Measurements from ENCODE around the gene GART.
A peak's percentile ranks its signal among the peaks of the same experiment; 100 is the strongest.
"Not testable (repeated sequence)": the region's sequence is repeated elsewhere in the genome, so short reads cannot be mapped to it uniquely, and the experiment has no call there.

GART gene

DNA sequence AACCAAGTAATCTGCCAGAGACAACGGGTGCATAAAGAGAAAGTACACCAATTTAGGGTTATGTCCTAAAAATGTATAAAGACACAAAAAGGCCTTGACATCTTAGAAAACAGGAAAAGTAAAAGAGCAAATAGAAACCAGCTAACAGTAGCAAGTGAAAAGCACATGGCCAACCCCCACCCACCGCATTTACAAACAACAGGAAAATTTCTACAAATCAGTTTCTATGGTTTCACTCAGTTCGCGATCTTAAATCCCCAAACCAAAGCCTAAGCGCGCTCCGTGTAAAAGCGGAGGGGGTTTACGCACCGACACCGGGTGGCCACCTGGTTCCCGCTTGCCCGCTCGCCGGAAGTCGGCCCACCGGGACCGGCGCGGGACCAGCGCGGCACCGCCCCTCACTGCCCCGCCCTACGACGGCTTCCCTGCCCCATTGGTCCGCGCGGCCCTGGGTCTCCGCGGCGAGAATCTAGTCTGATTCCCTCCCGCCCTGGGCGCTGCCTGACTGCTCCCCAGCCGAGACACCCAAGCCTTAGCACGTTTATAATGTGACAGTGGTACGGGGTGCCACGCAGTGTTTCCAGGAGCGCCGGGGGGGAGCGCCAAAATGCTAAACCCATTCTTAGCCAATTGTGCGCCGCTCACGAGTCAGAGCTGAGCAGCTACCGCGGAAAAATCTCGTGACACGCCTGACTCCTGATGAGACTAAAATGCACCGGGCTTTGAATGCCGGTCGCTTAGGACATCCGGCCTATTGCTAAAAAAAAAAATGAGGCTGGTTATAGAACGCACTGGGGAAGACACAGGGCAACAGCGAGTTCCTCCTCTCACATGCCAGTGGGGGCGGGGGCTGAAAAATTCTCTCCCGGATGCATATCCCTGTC lies at the start of gene GART:
Gene GART (minus strand): TSS at position 362 of the 884 bp plus-strand sequence. CDS start 2,802 bp downstream, outside the sequence.
- peak; percentile 83 for DNase-seq

DNA sequence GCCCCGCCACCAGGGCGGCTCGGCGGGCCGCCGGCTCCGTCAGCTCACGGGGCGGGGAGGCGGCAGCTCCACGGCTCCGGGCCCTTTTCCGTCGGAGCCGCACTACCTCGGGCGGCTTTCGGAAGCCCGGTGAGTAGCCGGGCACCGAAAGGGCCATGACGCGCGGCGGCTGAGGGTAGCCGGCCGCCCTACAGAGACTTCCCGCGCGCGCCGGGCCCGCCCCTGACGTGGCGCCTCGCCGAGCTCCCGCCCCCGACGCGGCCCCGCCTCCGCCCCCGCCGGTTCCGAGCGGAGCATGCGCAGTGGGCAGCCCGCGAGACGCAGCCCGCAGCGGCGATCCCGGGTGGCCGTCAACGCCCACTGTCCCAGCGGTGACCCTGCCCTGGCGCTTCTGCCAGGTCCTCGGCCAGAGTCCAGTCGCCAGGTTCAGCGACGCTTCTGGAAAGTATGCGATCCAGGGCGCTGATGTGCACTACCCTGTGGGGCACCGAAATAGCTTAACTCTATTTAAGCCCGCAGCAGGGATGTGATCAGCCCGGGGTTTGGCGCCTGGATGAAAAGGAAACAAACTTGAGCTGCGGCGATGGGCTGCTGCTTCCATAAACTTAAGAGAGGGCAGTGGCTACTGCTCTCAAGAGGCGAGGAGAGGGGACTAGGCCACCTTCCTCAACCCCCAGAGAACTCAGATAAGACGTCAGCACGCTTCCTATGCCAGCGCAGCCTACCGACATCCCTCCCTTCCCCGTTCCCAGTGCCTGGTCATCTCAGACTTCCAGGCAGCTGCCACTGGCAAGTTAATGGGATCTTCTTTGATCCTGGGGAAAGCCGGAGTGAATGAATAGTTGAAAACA lies 46.8 kb upstream of the GART start, which contains the start of gene DONSON:
Gene DONSON (minus strand): TSS at position 200 of the 851 bp plus-strand sequence. CDS start 43 bp downstream, at position 157.
- peak; percentile 69 for DNase-seq

DNA sequence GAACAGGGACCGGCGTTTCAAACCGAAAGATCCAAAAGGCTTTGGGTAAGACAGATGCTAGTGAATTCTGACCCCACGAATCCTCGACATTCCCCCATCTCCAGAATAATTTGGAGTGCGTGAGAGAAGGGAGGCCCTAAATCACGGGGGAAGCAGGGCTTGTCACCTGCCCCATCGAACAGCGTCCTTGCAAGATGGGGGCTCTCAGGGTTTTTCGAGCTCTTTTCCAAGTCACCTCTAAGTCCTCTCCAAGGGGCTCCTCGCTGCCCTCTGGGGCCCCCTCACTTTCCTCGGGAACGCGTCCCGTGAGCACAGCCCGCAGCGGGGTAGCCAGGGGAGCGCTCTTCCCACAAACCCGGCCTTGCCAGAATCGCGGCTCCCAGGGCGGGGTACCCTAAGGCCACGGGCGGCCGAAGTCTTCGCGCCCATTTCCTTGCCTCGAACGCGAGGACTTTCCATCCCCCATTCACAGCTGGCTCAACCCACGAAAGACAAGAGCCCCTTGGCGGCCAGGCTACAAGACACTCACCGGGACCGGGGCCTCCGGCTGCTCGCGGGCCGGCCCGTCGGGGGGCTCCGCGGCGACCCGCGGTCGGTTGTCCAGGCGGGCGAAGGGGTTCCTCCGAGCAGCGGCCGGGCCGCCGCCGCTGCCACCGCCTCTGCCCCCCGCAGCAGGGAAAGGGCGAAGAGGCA lies 46.0 kb upstream of the GART start:
- no peak for DNase-seq

DNA sequence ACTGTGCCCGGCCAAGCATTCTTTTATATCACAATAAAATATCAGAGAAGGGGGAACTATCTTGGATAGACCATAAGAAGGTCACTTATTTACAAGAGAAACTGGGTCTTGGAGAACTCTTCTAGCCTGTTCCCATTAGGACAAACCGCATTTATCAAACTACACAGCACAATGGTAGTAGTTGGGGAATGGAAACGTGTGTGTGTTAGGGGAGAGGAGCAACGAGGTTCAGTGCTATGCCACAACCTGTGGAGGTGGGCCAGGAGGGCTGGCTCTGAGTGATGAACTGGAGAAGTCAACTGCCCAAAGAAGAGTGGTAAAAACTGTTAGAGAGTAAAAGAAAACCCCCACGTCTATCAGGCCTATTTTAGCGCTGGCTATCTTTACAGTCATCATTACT lies 45.0 kb upstream of the GART start:
- no peak for DNase-seq

DNA sequence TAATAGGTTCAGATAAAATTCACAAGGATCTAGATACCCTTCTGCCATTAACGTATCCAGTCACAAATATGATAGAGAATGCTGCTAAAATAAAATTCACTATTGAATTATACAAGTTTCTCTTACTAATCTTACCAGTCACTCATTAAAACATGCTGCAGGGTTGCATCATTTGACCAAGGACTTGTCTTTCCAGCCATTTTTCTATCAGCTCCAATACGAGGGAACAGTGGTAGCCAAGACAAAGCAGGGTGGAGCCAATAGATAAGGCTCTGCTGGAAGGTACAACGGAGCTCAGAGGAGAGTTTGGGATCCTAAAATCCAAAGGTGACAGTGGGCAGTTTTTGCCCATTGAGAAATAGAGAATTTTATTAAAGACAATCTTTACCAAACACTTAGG lies 42.5 kb upstream of the GART start:
- DNase-seq, result no peak

DNA sequence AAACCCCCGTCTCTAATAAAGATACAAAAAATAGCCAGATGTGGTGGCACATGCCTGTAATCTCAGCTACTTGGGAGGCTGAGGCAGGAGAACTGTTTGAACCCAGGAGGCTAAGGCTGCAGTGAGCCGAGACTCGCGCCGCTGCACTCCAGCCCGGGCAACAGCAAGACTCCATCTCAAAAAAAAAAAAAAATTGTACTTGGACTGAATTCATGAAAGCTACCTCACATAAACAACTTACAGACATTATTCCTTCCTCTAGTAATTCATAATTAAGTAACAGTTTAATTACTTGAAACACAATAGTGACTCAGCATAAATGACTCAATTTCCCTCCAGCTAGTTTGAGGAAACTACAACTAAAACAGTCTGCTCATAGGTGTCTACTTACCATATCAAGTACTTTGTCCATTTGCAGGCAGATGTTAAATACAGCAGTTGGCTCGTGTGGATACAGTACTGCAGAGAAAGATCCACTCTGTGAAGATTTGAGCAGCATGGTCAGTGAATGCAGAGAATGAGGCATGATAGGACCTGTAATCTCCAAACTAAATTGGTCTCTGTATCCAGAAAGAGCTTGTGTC lies 37.1 kb upstream of the GART start:
- DNase-seq, result no peak

DNA sequence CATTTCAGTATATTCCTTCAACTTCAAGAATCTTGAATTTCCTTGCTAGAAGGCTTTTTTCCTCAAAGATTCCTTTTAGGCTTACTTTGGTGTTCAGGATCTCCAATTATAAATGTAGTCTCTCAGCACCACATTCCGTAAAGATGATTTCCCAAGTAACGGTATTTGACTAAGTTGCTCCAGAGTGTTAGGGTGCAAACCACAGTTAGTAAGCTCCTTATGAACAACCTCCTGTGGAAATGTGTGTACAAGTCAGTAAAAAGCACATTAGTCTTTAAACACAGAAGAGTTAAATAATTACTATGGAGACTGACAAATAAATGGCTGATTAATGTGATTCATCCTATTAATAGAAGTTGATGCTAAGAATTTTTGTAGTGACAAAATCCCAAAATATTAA lies 36.3 kb upstream of the GART start:
- no peak for DNase-seq

DNA sequence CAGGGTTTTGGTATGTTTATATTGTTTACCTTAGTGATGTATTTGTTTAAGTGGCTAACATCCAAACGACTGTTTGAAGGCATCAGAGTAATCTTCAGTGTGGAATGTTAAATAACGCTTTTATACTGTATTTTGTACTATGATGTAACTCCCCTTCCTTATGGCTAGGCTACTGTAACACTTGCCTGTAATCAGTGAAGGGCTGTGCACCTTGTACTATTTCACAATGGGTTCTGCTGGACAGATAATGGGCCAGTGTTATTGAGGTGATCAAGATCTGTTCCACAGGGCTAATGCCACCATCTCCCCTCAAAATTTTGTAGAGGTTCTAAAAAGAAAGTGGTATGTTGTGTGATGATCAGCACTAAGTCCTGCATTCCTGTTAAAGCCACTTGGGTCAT lies 34.8 kb upstream of the GART start:
- DNase-seq, result not testable (repeated sequence)

DNA sequence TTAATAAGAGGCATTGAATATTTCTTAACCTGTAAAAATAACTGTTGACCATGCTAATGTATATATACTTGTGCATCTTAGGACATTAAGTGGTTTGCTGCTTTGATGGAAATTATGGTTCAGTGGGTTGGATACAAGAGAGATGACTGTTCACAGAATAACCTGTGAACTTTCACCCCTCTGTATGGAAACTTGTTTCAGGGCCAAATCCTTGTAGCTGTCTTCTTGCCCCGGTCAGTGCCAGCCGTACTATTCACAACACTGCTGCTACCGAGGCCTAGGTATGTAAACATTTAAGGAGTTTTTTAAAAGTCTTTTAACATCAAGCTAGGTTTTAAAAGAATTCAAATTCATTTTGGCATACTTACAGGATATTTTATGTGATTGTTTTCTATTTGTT lies 30.4 kb upstream of the GART start:
- no peak for DNase-seq

DNA sequence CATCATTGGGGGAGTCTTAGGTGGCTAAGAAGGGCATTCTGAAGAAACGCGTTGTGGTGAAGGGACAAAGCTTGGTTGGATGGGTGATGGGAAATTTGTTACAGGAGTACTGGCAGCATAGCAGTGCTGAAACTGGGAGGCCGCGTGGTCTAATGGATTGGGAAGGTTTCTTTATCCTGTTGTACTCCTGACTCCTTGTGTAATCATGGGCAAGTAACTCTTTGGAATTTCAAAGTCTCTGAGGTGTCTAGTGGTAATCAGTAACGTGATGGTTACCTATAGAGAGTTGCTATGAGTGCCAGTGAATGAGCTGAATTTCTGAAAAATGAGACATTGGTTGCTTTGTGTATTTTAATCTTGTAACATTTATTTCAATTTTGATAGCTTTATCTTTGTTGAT lies 28.1 kb upstream of the GART start:
- DNase-seq, result no peak

DNA sequence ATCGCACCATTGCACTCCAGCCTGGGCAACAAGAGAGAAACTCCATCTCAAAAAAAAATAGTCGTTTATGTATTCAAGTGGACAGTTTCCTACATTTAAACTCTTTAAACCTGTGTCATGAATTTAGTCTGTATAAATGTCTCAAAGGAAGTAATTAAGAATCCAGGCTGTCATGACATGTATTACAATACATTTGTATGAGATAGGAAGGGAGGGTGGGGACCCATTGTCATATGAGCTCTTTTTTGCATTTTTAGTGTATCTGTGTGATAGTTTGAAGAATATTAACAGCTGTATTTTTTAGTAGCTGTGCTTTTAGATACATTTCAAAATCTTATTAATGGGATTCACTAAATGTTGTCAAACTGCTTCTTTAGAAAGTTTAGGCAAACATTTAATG lies 26.5 kb upstream of the GART start:
- DNase-seq, result no peak

DNA sequence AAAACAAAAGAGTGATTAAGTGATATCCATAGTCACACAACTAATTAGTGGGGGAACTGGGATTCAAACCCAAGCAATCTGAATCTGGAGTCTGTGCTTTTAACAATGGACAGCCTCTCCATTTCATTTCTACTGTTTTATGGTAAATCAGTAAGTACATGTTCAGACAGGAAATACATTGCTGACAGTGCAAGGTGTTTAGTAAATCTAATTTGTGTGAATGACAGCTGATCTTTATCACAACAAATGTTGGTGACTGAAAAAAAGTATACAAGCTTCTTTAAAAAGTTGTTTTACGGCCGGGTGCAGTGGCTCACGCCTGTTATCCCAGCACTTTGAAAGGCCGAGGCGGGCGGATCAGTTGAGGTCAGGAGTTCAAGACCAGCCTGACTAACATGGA lies 26.0 kb upstream of the GART start:
- no peak for DNase-seq

DNA sequence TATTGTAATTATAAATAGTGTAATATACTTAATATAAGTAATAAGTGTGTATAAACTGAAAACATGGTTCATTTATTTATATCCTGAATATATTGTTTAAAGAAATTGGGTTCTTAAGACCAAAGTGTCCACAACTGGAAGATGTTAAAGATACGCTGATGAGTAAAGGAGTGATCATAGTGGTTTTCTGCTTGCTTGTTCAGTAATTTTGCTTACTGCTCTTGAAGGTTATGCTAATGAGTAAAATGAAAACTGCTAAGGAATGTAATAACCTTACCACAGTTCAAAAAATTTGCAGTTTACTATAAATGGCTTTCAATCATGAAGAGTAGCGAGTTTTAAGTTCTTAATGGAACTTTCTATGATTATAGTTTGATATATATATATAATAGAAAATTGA lies 24.6 kb upstream of the GART start:
- no peak for DNase-seq

DNA sequence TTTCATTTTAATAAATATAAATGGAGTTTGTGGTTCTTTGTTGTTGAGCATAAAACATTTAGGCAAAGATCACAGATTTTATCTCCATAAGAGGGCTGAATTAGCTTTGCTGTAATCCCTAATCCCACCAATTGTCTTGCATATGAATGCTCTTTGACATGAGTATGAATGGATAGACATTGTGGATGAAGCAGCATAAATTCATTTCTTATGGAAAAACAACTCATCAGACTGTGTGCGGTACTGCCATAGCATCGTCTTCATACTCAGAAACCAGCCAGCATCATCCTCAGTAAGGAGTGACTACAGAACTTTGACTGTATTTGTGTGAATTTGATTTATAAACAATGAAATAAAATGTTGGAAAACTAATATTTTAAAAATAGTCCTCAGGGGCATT lies 20.5 kb upstream of the GART start:
- DNase-seq, result no peak

DNA sequence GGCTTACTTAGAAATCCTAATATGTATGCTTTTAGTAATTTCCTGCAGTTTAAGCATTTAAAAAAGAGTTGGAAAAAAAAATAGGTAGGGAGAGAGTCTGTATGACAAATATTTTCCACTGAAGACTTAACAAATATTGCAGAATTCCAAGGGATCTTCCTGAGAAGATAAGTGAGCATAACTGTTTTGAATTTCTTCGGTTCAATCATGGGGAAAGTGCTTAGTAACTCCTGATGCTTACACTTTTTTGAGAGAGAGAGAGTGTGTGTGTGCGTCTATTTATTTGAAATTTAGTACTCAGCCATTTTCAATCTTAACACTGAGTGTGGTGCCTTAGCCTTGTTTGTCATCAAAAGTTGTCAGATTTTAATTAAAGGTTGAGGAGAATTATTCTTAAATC lies 19.5 kb upstream of the GART start:
- no peak for DNase-seq

DNA sequence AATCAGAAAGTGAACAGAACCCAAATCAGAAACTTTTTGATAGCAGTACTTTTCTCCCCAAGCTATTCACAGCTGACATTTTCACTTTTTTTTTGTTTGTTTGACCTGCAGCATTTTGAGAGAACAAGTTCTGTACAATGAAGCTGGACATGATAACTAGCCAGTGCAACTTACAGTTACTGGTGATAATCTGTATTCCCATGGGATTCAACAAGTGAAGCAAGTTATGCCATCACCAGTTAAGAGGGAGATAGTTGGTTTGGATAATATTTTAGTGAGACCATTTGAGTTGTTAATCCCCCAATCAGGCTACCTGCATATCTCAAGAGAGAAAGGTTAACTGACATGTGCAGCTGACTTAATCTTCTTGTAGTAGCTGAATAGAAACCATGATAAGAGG lies 19.0 kb upstream of the GART start:
- no peak for DNase-seq

DNA sequence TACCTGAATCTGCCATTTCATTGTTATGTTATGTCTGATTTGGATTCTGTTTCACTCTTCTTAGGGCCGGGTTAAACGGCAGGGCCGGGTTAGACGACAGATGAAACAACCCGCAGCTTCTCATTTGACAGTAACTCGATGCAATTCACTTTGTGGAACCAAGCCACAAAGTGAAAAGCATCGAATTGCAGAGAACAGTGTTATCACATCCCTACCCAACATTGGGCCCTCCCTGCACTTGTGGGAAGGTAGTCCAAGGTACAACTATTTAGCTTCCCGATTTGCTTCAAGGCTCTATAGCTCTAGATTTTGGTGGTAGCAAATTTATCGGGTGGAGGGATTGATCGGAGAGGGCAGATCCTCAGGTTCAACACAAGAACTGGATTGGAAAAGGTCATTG lies 17.9 kb upstream of the GART start:
- no peak for DNase-seq

DNA sequence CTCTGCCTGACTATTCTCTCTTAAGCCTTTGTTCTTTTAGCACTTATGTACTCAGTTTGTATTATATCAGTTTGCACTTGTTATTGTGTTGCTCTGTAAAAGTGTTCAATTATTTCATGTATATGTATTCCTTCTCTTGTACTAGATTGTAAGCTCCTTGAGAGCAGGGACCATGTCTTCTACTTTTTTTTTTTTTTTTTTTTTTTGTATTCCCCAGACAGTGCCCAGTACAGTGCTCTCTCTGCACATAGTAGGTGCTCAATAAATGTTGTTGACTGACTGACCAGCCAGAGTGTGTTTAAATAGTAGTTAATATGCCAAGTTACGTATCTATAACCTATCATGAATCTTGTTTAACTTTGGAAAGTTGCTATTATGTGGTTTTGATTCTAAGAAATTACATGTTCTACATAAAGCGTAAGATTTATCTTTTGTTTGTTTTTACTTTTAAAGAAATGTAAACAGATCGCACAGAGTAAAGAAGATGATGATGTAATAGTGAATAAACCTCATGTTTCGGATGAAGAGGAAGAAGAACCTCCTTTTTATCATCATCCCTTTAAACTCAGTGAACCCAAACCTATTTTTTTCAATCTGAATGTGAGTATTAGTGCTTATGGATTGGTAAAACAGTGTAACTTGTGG lies 17.0 kb upstream of the GART start:
- no peak for DNase-seq

DNA sequence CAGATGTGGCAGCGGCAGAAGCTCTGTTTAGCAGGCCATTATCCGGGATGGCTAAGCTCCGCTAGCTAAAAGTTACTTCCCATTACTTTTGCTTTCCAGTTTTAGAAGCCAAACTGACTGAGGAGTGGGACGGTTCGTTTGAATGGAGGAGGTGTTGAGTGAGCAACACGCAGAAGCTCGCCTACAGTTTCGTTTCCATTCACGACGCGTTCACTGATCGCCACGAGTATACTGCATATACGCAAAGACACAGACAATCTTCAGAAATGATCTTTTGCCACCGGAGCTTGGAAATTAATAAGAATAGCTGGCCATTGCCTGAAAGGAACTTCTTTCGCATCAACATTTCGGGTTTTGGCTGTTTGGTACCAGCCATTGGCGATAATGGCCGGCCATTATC lies 15.5 kb upstream of the GART start:
- DNase-seq, result no peak

DNA sequence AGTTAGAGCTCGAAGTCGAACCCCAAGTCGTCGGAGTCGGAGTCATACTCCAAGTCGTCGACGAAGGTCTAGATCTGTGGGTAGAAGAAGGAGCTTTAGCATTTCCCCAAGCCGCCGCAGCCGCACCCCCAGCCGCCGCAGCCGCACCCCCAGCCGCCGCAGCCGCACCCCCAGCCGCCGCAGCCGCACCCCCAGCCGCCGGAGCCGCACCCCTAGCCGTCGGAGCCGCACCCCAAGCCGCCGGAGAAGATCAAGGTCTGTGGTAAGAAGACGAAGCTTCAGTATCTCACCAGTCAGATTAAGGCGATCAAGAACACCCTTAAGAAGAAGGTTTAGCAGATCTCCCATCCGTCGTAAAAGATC lies 13.0 kb upstream of the GART start:
- no peak for DNase-seq

DNA sequence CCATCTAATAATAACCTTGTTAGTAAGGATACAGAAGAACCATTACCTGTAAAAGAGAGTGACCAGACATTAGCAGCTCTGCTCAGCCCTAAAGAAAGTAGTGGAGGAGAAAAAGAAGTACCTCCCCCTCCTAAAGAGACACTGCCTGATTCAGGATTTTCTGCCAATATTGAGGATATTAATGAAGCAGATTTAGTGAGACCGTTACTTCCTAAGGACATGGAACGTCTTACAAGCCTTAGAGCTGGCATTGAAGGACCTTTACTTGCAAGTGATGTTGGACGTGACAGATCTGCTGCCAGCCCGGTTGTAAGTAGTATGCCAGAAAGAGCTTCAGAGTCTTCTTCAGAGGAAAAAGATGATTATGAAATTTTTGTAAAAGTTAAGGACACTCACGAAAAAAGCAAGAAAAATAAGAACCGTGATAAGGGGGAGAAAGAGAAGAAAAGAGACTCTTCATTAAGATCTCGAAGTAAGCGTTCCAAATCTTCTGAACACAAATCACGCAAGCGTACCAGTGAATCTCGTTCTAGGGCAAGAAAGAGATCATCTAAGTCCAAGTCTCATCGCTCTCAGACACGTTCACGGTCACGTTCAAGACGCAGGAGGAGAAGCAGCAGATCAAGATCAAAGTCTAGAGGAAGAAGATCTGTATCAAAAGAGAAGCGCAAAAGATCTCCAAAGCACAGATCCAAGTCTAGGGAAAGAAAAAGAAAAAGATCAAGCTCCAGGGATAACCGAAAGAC lies 12.5 kb upstream of the GART start:
- DNase-seq, result no peak
